GM04503 (cell line): ENCODE data around the gene HOOK1.
"Not testable (repeated sequence)": the region's sequence is repeated elsewhere in the genome, so short reads cannot be mapped to it uniquely, and the experiment has no call there.

ENCODE experiments used
- DNase-seq: peaks from one replicate; pipeline ENCODE4 v3.0.0-alpha.2; 2012; ENCODE audit warnings: low read depth

Gene HOOK1

GRCh38 chr1:59819566-59820438 lies 5.1 kb downstream of the HOOK1 start:
- DNase-seq: no peak

GRCh38 chr1:59827055-59827643 lies 12.4 kb downstream of the HOOK1 start:
- DNase-seq: no peak

DNA sequence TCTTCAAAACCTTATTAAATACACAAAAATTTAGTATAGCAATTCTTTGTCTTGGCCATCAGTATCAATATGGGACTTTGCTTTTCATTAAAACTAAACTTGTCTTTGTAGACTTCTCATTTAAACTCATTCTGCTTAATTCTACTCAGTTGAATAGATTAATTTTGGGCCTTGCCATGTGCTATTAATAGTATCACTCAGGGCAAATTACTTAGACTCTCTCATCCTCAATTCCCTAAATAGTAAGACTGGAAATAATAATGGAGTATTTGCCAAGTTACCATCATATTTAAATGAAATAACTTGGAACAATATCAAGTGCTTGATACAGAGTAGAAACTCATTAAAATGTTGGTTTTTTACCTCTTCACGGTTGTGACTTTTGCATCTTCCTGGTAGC lies 13.4 kb downstream of the HOOK1 start:
- no peak for DNase-seq

DNA sequence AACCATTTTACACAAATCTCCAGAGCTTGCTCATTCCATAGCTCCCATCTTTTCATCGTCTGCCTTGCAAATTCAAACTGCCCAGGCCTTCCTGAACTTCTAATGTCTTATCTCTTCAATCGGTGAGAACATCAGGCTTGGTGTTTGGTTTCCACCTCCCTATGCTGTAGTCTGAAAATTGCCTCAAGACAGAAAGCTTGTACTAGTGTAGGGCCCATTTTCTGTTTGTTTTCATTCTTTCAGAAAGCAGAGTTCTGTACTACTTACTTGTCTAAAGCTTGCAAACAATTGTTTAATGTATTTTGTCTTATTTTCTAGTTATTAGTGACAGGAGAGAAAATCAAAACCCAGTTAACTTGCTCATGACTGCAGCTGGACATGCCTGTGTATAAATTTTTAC lies 16.8 kb downstream of the HOOK1 start:
- DNase-seq: no peak

DNA sequence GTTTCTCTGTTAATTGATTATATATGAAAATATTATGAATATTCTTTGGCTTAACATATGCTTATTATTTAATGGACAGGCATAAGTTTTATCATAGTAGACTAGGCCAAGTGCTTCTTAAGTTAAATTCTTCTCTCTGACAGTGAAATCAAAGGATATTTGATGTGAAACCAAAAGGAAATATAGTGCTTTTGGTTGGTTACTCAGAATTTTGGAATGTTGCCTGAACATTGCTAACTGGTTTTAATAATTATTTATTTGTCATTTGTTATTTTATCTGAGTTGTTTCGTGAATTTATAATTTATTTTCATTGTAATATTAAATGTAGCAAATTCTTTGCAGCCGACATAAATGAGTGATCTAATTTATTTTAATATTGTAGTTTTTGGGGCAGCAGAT lies 18.3 kb downstream of the HOOK1 start:
- no peak for DNase-seq

- DNase-seq: no peak
Measured at GRCh38 chr1:59833991-59834390, 19.2 kb downstream of the HOOK1 start.

DNA sequence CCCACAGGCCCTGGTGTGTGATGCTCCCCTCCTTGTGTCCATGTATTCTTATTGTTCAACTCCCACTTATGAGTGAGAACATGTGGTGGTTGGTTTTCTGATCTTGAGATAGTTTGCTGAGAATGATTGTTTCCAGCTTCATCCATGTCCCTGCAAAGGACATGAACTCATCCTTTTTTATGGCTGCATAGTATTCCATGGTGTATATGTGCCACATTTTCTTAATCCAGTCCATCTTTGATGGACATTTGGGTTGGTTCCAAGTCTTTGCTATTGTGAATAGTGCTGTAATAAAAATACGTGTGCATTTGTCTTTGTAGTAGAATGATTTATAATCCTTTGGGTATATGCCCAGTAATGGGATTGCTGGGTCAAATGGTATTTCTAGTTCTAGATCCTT lies 23.1 kb downstream of the HOOK1 start:
- not testable (repeated sequence) for DNase-seq

DNA sequence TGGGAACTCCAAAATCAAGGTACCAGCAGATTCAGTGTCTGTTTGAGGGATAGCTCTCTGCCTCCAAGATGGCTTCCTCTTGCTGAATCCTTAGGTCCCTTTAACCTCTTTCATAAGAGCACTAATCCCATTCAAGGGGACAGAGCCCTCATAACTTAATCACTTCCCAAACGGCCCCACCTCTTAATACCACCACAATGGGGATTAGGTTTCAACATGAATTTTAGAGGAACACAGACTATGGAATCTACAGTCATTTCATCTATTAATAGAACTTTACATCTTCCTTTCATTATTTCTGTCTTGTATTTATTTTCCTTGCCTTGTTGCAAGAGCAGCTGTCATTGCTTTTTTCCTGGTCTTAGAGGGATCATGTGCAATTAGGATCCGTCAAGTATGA lies 30.3 kb downstream of the HOOK1 start:
- DNase-seq: no peak

- no peak for DNase-seq
Measured at GRCh38 chr1:59846209-59846894, 31.6 kb downstream of the HOOK1 start.

- no peak for DNase-seq
Measured at GRCh38 chr1:59846895-59847282, 32.1 kb downstream of the HOOK1 start.

GRCh38 chr1:59852117-59852516 lies 37.4 kb downstream of the HOOK1 start:
- DNase-seq: no peak

GRCh38 chr1:59855297-59855696 lies 40.5 kb downstream of the HOOK1 start:
- DNase-seq: not testable (repeated sequence)

DNA sequence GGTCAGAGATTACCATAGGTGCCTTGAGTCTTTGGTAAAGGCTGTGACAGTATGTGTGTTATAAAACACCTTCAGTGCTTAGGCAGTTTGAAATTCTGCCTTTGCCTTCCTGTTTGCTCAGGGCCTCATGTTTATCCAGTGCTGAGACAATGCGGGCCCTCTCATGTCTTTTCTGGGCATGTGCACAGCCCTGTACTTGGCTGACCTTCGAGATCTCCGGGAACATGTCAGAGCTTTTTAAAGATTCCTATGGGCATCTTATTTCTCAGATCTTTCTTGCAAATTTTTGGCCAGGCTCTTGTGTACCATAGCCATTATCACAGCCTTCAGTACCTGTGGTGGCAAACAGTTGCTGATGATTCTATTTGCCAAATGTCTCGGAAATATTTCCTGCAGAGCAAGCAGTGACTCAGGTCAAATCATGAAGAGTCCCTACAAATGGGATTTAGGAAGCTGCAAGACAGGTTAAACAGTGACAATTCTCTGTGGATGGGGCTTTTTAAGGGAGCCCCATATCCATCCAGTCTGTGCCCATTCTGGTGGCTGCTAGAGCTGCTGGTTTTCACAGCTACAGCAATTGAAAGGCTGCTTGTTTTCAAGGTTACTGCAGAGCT lies 42.1 kb downstream of the HOOK1 start:
- no peak for DNase-seq

DNA sequence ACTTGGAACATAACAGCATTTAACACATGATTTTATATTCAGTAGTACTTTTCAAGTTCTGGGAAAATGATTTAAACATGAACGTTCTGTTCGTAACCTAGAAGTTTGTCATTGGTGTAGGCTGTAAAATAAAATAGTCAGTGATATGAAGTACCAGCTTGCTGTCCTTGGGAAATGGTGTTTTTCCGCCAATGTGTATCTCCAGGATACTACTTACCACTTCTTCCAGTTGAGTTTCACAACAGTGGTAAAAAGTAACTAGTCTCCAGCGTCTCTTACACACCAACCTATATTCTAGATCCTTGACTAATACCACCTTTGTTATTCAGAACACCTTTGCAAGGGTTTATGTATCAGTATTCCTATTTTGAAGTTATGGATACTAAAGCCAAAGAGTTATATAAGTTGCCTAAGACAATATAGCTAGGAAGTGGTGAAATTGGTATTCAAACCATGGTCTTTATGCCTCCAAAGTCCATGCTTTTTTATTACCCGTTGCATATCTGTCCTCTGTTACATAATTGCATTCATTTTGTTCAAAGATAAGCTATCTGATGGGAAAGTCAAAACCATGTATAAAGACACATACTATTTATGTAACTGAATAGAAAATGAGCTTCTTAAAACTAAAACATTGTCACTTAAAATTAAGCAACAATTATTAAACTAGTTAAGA lies 43.1 kb downstream of the HOOK1 start:
- DNase-seq: no peak

DNA sequence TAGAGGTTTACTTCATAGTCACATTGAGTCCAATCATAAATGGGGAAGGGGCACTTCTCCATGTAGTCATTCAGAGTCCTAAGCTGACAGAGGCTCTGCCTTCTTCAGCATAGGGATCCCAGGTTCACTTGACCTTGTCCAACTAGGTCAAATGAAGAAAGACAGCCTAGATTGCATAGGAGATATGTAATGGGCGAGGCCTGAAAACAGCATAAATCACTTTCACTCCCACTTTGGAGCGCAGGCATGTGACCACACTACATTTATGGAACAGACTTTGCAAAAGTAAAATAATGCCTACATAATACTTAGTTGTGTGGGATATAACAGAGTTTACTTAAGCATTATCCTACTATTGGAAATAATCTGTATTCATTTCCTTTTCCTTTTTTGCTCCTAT lies 51.7 kb downstream of the HOOK1 start:
- DNase-seq: no peak

DNA sequence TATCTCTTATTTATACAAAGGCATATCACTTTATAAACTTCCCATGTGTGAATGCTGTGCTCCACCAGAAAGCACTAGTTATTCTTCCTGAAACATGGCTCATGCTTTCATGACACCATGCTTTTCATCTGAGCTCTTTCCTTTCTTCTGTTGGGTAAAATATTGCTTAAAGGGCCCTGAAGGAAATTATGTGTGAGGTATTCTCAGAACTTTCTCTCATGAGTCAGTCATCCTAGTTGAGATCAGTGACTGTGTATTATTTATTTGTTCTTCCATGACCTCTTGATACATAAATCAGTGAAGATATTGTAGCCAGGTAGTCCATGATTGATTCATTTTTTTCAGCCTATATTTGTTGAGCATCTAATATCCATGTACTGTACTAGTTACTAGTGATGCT lies 57.0 kb downstream of the HOOK1 start:
- DNase-seq: no peak

DNA sequence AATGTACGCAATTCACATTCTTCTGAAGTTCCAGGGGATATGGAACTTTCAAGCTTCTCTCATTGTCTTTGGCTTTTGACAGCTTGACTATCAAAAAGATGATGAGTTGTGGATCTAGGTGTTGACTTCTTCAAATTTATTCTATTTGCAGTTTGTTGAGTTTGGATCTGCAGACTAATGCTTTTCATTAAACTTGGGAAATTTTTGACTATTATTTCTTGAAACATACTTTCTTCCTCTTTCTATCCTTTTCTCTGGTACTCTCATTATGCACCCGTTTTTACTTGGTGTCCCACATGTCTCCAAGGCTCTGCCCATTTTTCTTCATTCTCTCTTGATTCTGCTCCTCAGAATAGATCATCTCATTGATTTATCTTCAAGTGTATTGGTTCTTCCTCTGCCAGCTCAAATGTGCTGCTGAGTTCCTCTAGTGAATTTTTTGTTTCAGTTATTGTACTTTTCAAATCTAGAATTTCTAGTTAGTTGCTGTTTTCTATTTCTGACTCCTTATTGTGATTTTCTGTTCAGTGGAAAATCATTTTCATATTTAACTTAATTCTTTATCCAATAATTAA lies 62.4 kb downstream of the HOOK1 start:
- no peak for DNase-seq

GRCh38 chr1:59878370-59878769 lies 63.6 kb downstream of the HOOK1 start:
- DNase-seq: no peak

- peak; percentile 6 for DNase-seq
Measured at GRCh38 chr1:59879574-59879973, 64.8 kb downstream of the HOOK1 start.

DNA sequence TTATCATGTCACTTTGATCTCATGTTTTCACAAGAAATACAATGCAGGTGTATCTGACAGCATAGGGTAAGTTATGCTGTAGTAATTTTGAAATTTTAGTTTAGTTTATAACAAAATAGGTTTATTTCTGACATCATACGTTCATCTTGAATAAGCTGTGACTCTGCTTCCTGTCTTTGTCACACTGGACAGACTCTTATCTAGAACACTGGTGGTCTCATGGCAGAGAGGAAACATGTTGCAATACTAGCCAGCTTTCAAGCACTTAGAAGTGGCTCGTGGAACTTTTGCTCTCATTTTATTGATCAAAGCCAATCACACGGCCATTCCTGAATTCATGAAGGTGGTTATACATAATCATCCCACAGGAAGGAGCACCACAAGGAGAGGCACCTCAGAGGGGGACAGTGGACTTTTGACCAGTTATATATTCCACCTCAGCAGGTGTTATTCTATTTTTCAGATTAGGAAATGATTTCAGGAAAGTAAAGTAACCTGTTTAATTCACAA lies 65.3 kb downstream of the HOOK1 start:
- no peak for DNase-seq

DNA sequence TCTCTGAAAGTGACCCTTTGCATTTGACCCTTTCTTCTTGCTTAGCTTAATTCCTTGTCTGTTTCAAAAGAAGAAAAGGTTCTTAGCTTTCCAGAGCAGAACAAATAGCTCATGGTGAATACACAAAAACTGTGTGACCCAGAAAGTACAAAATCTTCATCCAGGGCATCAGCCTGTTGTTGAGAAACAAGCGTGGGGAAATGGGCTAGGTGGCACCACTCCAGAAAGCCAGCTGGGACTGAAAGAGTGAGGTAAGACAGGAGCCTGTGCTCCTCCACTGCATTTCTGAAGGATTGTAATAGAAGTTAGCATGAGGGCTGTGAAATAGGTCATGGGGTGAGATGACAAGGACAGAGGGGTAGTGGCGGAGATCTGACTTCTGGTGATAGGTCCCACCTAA lies 66.0 kb downstream of the HOOK1 start:
- DNase-seq: no peak
